NOMO-1 treated with dmso at 0.1 percent for 144 hours (cell line): ENCODE results near the gene PRKCB.

Experiments used
- DNase-seq: peaks from one replicate; lab custom pipeline; 2025; ENCODE audit not compliant: unreplicated experiment; lab: John Stamatoyannopoulos, UW

The PRKCB gene

GRCh38 chr16:24035127-24035842, 199.5 kb downstream of the PRKCB start:
- no peak for DNase-seq

DNA sequence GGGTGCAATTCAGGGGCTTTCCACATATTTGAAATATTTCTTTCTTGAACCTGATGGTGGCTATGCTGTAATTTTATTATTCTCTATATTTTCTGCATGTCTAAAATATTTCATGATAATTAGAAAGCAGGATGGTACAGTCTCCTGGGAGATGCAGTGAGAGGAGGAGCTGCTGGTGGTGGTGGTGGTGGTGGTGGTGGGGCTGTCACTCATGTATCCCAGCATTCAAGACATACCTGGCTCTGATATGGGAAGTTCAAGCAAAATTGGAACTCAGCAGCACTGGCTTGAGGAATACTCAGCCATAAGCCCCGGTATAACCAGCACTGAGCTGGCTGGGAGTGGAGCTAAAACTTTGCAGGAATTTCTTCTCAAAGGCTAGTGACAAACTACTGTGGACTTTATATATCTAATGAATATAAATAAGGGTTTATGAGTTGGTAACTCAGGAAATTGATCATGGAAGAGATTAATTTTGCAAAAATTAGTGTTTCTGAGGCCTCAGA, 200.3 kb downstream of the PRKCB start:
- DNase-seq = no peak

DNA sequence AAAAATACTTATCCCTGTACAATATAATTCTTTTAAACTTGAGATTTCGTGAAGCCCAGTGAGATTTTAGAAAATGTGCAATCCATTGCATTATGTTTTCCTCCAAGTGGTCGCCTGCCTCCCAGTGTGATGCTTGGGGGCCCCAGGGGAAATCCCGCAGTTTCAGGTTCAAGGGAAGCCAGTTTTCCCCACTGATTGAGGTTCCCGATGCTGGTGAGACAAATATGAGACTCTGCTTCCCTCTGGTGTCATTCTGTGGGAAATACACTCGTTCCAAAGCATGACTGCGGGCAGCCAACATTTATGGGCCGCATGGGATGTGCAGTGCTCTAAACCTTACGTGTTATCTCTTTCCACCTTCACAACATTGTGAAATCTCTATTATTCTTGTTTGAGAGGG, 200.8 kb downstream of the PRKCB start:
- no peak for DNase-seq

- no peak for DNase-seq
These were observed 201.6 kb downstream of the PRKCB start for GRCh38 chr16:24037335-24037734.

DNA sequence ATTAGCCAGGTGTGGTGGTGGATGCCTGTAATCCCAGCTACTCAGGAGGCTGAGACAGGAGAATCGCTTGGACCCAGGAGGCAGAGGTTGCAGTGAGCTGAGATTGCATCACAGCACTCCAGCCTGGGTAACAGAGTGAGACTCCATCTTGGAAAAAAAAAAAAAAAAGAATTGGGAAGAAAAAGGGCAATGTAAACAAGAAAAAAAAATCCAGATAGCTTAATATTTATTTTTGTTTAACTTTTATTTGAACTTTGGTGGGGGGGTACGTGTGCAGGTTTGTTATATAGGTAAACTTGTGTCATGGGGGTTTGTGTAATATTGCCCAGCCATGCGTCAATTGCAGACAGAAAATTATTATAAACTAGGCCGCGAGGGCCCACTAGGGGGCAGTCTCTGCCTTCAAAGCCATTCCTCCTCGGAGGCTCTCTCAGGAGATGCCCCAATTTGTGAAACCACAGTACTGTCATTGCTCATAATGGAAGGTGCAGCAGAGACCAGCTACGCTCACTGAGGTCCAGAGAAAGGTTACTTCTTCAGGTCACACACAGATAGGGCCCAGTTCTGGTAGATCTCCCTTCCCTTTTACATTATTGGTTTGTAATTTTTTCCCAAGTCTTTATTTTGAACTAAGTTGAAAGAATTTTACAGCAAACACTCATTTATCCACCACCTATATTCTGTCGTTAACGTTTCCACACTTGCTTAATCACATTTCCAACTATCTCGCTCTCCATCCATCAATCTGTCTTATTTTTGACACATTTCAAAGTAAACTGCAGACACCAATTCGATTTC, 206.2 kb downstream of the PRKCB start:
- peak; percentile 27 for DNase-seq

- no peak for DNase-seq
These were observed 208.7 kb downstream of the PRKCB start for GRCh38 chr16:24044467-24044866.

DNA sequence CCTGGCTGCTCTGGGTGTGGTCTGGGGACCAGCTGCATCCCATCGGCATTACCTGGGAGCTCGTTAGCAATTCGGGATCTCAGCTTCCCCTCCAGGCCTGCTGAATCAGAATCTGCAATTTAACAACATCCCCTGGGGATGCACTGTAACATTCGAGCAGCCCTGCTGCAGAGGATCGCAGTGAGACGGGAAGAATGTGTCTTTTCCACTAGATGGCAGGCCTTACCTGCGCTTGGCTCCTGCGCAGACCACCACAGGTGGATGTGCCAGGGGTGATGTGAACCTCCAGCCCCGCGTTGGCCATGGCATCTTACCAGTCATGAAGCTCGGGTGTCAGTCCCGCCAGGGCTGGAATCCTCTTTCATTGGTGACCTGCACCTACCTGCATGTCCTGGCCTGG, 209.9 kb downstream of the PRKCB start:
- no peak for DNase-seq

DNA sequence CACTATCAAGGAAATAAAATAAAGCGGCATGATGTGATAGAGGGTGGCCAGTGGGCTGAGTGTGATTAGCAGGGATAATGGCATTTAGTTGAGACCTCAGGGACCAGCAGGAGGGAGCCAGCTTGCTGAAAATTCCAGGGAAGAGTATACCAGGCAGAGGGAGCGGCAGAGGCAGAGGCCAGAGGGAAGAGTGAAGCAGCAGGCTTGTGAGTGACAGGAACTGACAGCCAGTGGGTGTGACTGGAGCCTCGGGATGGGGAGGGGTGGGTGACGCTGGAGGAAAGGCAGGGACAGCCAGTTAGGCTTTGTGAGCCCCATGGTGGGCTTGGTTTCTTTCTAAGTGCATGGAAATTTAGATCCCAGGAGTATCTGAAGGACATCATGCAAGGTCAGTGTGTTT, 210.7 kb downstream of the PRKCB start:
- DNase-seq = no peak

DNA sequence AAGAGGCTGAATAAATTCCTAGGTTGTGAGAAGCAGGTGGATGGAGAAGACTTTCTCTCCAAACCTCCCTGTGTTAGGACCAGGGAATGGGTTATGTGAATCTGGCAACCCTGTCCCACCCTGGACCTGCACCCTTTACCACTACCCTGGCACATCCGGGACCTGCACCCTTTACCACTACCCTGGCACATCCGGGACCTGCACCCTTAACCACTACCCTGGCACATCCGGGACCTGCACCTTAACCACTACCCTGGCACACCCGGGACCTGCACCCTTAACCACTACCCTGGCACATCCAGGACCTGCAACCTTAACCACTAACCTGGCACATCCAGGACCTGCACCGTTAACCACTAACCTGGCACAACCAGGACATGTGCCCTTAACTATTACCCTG, 213.3 kb downstream of the PRKCB start:
- DNase-seq = no peak

GRCh38 chr16:24051125-24051524, 215.3 kb downstream of the PRKCB start:
- no peak for DNase-seq

DNA sequence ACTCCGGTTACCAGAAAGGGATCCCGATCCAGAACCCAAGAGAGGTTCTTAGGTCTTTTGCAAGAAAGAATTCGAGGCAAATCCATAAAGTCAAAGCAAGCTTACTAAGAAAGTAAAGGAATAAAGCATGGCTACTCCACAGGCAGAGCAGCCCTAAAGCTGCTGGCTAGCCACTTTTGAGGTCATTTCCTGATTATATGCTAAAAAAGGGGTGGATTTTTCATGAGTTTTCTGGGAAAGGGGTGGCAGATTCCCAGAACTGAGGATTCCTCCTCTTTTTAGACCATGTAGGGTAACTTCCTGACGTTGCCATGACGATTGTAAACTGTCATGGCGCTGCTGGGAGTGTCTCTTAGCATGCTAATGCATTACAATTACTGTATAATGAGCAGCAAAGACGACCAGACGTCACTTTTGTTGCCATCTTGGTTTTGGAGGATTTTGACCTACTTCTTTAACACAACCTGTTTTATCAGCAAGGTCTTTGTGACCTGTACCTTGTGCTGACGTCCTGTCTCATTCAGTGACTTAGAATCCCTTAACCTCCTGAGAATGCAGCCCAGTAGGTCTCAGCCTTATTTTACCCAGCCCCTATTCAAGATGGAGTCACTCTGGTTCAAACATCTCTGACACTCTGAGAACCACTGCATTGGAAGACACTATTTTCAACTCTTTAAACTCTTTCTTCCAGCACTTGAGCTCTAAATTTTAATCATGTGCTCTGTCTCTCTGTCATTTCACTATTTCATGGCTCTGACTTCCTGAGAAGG, 216.7 kb downstream of the PRKCB start:
- DNase-seq = no peak

GRCh38 chr16:24053099-24053946, 217.5 kb downstream of the PRKCB start:
- DNase-seq = no peak

DNA sequence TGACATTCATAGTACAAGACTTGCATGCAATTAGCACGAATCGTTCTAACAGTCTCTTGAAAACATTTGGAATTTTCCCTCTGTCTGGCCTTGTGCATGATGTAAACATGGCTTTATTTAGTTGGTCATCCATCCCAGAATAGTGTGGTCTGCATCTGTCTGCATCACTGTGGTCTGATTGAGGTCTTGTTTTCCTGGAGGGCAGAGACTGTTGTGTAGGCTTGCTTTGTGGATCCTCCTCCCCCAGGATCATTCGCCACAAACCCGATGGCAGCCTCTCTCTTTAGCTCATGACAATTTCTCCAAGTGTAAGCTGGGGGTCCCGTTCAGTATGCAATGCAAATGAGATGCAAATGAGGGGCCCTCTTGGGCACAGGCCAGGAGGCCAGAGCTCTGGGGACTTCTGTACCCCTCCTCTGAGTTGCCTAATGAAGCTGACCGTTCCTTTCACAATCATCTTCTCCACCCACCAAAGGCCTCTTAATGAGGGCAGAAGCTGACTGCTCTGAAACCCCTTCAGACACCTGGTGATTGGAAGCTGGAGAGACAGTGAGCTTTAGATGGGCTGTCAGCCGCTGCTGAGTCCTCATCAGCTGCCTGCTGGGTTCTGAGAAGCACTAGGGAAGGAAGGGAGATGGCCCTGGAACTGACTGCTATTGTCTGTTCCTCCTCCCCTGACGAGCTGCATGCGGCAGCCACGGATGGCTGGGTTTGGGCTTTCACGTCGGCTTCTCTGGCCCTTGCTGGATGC, 219.1 kb downstream of the PRKCB start:
- DNase-seq = no peak

GRCh38 chr16:24062270-24062817, 226.6 kb downstream of the PRKCB start:
- DNase-seq = no peak

DNA sequence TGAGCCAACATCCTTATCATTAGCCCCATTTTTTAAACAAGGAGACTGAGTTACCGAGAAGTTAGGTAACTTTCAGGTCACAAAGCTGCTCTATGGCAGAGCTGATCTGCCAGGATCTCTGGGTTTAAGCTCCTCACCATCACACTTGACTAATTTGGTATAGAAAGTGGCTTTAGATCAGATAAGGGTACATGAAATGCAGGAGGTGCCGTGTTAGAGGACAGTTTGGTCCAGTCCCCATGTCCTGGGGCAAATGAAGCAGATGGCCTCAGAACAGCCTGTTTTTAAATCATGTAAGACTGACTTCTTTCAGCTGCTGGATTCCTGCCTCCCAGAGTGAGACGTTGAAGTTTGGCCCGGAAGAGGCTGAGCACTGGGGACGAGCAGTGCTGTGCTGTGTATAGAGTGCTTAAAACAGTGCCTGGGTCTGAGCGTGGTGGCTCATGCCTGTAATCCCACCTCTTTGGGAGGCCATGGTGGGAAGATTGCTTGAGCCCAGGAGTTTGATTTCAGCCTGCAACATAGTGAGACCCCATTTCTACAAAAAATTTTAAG, 233.3 kb downstream of the PRKCB start:
- DNase-seq = no peak

GRCh38 chr16:24070851-24071250, 235.1 kb downstream of the PRKCB start:
- DNase-seq = peak; percentile 2

DNA sequence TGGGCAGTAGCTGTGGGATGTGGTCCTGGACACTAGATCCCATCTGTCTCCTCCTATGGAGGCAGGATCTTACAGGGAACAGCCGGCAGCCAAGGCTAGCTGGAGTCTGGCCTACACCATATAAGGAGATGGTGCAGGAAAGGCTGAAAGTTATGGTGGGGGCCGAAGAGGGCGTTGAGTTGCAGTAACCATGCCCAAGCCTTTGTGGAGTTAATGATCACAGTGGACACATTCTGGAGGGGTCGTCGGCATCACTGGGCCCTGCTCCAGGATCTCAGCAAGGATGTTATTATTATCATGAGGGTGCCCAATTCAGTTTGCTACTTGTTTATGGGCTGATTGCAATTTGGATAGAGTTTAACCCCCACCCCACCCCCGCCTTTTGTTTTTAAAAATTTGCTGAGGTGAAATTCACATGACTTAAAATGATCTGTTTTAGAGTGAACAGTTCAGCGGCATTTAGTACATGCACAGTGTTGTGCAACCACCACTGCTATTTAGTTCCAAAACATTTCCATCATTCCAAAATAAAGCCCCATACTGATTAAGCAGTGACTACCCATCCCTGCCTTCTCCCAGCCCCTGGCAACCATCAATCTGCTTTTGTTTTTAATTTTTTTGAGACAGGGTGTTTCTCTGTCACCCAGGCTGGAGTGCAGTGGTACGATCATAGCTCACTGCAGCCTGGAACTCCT, 236.0 kb downstream of the PRKCB start:
- no peak for DNase-seq

DNA sequence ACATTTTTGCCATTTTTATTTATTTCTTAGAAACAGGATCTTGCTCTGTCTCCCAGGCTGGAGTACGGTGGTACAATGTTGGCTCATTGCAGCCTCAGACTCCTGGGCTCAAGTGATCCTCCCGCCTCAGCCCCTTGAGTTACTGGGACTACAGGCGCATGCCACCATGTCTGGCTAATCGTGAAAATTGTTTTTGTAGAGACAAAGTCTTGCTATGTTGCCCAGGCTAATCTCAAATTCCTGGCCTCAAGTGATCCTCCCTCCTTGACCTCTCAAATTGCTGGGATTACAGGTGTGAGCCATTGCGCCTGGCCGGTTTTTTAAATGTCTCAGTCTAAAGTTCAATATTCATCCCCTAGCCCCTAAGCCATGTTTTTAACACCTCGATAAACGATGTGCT, 237.5 kb downstream of the PRKCB start:
- DNase-seq = no peak

DNA sequence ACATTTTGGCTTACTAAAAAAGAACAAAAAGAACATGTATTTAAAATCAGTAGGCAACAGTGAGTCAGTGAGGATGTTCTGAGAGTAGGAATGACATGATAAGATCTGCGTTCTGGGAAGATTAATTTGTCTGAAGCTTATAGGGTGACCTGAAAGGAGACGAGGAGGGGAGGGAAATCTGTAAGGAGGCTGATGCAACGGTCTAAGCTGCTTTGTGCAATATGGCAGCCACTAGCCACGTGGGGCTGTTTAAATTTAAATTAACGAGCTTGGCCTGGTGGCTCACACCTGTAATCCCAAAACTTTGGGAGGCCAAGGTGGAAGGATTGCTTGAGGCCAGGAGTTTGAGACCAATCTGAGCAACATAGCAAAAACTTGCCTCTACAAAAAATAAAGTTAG, 238.8 kb downstream of the PRKCB start:
- DNase-seq = no peak
